Astrocyte (in vitro differentiated cells and primary cell): ENCODE results near the gene KCNJ5. TPM values are rescaled to one million over a fixed set of nuclear protein-coding genes. Genes with fewer than 3 reads are reported as not detected.
A peak's percentile ranks its signal among the peaks of the same experiment; 100 is the strongest.

Experiments
- DNase-seq: peaks from one replicate; pipeline ENCODE4 v3.0.0-alpha.2; 2010; ENCODE audit warnings: low read depth
- FAIRE-seq: peaks from 2 replicates; lab custom pipeline; 2011; peaks lifted over from hg19 to GRCh38; lab: Jason Lieb, UNC
- H2AFZ ChIP-seq: 2 replicates; pipeline ENCODE4 v1.6.0; 2012; ENCODE audit warnings: low read depth, low read length, inconsistent platforms
- H3K27ac ChIP-seq: 2 replicates; pipeline ENCODE4 v1.5.1; 2011; ENCODE audit warnings: low read depth, low read length, inconsistent platforms
- H3K27me3 ChIP-seq: 2 replicates; pipeline ENCODE4 v1.6.0; 2011; ENCODE audit warnings: low read length, inconsistent platforms; ENCODE audit not compliant: insufficient read depth
- H3K36me3 ChIP-seq: 2 replicates; pipeline ENCODE4 v1.5.1; 2011; ENCODE audit warnings: low read length, inconsistent platforms; ENCODE audit not compliant: insufficient read depth
- H3K4me1 ChIP-seq: 2 replicates; pipeline ENCODE4 v1.5.1; 2011; ENCODE audit warnings: low read length, inconsistent platforms; ENCODE audit not compliant: insufficient read depth
- H3K4me2 ChIP-seq: 2 replicates; pipeline ENCODE4 v1.6.0; 2012; ENCODE audit warnings: low read length, inconsistent platforms
- H3K4me3 ChIP-seq: 2 replicates; pipeline ENCODE4 v1.5.1; 2011; ENCODE audit warnings: low read depth, mild to moderate bottlenecking, low read length, inconsistent platforms; ENCODE audit not compliant: insufficient read depth
- H3K79me2 ChIP-seq: 2 replicates; pipeline ENCODE4 v1.6.0; 2012; ENCODE audit warnings: mild to moderate bottlenecking, low read length, inconsistent platforms; ENCODE audit not compliant: insufficient read depth
- H3K9ac ChIP-seq: 2 replicates; pipeline ENCODE4 v1.6.0; 2012; ENCODE audit warnings: mild to moderate bottlenecking, low read length, inconsistent platforms
- H3K9me3 ChIP-seq: 2 replicates; pipeline ENCODE4 v1.5.1; 2012; ENCODE audit warnings: low read depth, mild to moderate bottlenecking, low read length, inconsistent platforms; ENCODE audit not compliant: insufficient read depth
- H4K20me1 ChIP-seq: 2 replicates; pipeline ENCODE4 v1.6.0; 2012; ENCODE audit warnings: low read length, inconsistent platforms; ENCODE audit not compliant: insufficient read depth
- H3K27ac Mint-ChIP-seq: one replicate; pipeline ENCODE4 v1.8.0; 2021; ENCODE audit warnings: mild to moderate bottlenecking, mixed read lengths; ENCODE audit not compliant: unreplicated experiment
- H3K27me3 Mint-ChIP-seq: one replicate; pipeline ENCODE4 v1.8.0; 2021; ENCODE audit warnings: low read depth, mixed read lengths; ENCODE audit not compliant: unreplicated experiment
- H3K36me3 Mint-ChIP-seq: one replicate; pipeline ENCODE4 v1.8.0; 2021; ENCODE audit warnings: low read depth, mixed read lengths; ENCODE audit not compliant: unreplicated experiment
- H3K4me1 Mint-ChIP-seq: one replicate; pipeline ENCODE4 v1.8.0; 2021; ENCODE audit warnings: low read depth, mixed read lengths; ENCODE audit not compliant: unreplicated experiment
- H3K4me3 Mint-ChIP-seq: one replicate; pipeline ENCODE4 v1.8.0; 2021; ENCODE audit warnings: mild to moderate bottlenecking, moderate library complexity, mixed read lengths; ENCODE audit not compliant: unreplicated experiment
- H3K9me3 Mint-ChIP-seq: one replicate; pipeline ENCODE4 v1.8.0; 2021; ENCODE audit warnings: mild to moderate bottlenecking, mixed read lengths; ENCODE audit not compliant: unreplicated experiment
- CTCF ChIP-seq: IDR thresholded peaks from 2 replicates; pipeline ENCODE4 v1.5.1; 2011; ENCODE audit warnings: low read depth, mild to moderate bottlenecking, inconsistent platforms, low read length, moderate library complexity; ENCODE audit not compliant: insufficient read depth
- EZH2 ChIP-seq: IDR thresholded peaks from 2 replicates; pipeline ENCODE4 v1.6.1; 2012; ENCODE audit warnings: mild to moderate bottlenecking, low read length, inconsistent platforms; ENCODE audit not compliant: insufficient read depth
- total RNA-seq: library from RNA; stranded (reverse); gene quantifications from 2 replicates; pipeline ENCODE4 v1.2.1, GENCODE V29; 2021

The KCNJ5 gene
- total RNA-seq, 1 donor from 2014 or later = 1.4 TPM

- FAIRE-seq = no peak
Observed at GRCh38 chr11:128860571-128861361, 30.4 kb upstream of the KCNJ5 start.

GRCh38 chr11:128862406-128862805 is 28.8 kb upstream of the KCNJ5 start:
- peaks cover 20% of the 10 kb centered on the region for H3K4me1 ChIP-seq
- Mint-ChIP-seq H3K4me1 (peaks cover 15% of the 10 kb centered on the region), H3K27me3 (peaks cover under 1% of the 10 kb centered on the region), H3K4me3 (no peak overlapping the region), H3K27ac (no peak overlapping the region), H3K36me3 (no peaks in the 10 kb centered on the region), H3K9me3 (no peaks in the 10 kb centered on the region)
- no peak overlapping the region for H3K4me3 ChIP-seq
- no peak overlapping the region for H3K4me2 ChIP-seq
- H3K27me3 ChIP-seq = peaks cover 2% of the 10 kb centered on the region
- no peak overlapping the region for H2AFZ ChIP-seq
- H3K27ac ChIP-seq = no peak overlapping the region
- no peaks in the 10 kb centered on the region for H4K20me1 ChIP-seq
- no peaks in the 10 kb centered on the region for H3K79me2 ChIP-seq
- H3K9ac ChIP-seq = no peak overlapping the region
- no peaks in the 10 kb centered on the region for H3K36me3 ChIP-seq
- DNase-seq = no peak
- no peak for FAIRE-seq
- H3K9me3 ChIP-seq = no peaks in the 10 kb centered on the region
- no peak for TF ChIP-seq CTCF
- TF ChIP-seq EZH2 = no peak

More at GRCh38 chr11:128860571-128861361, 30.4 kb upstream of the KCNJ5 start:
- H3K27me3 Mint-ChIP-seq = peaks cover 16% of the 10 kb centered on the region
- H3K27ac Mint-ChIP-seq = no peak overlapping the region
- H3K9me3 Mint-ChIP-seq = no peaks in the 10 kb centered on the region
- no peak overlapping the region for H3K4me3 Mint-ChIP-seq
- peak; percentile 67 for DNase-seq
- Histone ChIP-seq H3K27ac (no peak overlapping the region), H3K27me3 (peaks cover 2% of the 10 kb centered on the region), H3K9me3 (no peaks in the 10 kb centered on the region), H4K20me1 (no peaks in the 10 kb centered on the region), H3K79me2 (no peaks in the 10 kb centered on the region), H2AFZ (no peak overlapping the region), H3K4me3 (no peak overlapping the region), H3K4me2 (no peak overlapping the region), H3K36me3 (no peaks in the 10 kb centered on the region), H3K9ac (no peak overlapping the region), H3K4me1 (peaks cover 20% of the 10 kb centered on the region)
- no peaks in the 10 kb centered on the region for H3K36me3 Mint-ChIP-seq
- peaks cover 15% of the 10 kb centered on the region for H3K4me1 Mint-ChIP-seq
- TF ChIP-seq CTCF = no peak
- no peak for TF ChIP-seq EZH2
